ENCODE results near the gene SERPINA4.

- TF ChIP-seq, protein P1, sequence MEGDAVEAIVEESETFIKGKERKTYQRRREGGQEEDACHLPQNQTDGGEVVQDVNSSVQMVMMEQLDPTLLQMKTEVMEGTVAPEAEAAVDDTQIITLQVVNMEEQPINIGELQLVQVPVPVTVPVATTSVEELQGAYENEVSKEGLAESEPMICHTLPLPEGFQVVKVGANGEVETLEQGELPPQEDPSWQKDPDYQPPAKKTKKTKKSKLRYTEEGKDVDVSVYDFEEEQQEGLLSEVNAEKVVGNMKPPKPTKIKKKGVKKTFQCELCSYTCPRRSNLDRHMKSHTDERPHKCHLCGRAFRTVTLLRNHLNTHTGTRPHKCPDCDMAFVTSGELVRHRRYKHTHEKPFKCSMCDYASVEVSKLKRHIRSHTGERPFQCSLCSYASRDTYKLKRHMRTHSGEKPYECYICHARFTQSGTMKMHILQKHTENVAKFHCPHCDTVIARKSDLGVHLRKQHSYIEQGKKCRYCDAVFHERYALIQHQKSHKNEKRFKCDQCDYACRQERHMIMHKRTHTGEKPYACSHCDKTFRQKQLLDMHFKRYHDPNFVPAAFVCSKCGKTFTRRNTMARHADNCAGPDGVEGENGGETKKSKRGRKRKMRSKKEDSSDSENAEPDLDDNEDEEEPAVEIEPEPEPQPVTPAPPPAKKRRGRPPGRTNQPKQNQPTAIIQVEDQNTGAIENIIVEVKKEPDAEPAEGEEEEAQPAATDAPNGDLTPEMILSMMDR (conservative IDR thresholded peaks at IDR 0.05; ENCODE audit: low read length), result no peak
- no peak for TF ChIP-seq EZH2phosphoT487 (IDR thresholded peaks at IDR 0.05; ENCODE audit: borderline replicate concordance)
Measured at GRCh38 chr14:94541234-94541975, 19.8 kb upstream of the SERPINA4 start.

Data from Loucy (cell line).